ENCODE data around the gene BABAM1. TPM values are rescaled to one million over a fixed set of nuclear protein-coding genes. Genes with fewer than 3 reads are reported as not detected.

BABAM1 gene
- total and polyA plus RNA-seq, 9 of the 15 experiments (the other 6 are each of a cell fraction or from before 2014, with no cell fraction given) = 14.7 to 160 (median 113) TPM

- TF ChIP-seq IRF1 (CRISPR knock-in tag; IDR thresholded peaks at IDR 0.05; ENCODE audit: borderline replicate concordance) (no peak), FIP1L1 (IDR thresholded peaks at IDR 0.05; ENCODE audit: low read depth, low read length, poor library complexity, severe bottlenecking) (no peak), CXXC5 (CRISPR knock-in tag; IDR thresholded peaks at IDR 0.05) (no peak; the same call in 1 of the 2 replicates), RFX7 (CRISPR knock-in tag; IDR thresholded peaks at IDR 0.05) (no peak), OTX1 (CRISPR knock-in tag; IDR thresholded peaks at IDR 0.05) (no peak), ZNF398 (CRISPR knock-in tag; IDR thresholded peaks at IDR 0.05) (no peak), HNRNPH1 (optimal IDR thresholded peaks at IDR 0.05; ENCODE audit: low read depth, low read length) (no peak), RFX1 (IDR thresholded peaks at IDR 0.05) (no peak), ETV5 (CRISPR knock-in tag; IDR thresholded peaks at IDR 0.05; ENCODE audit: low read depth) (no peak; the same call in 1 of the 2 replicates), GATAD2A (IDR thresholded peaks at IDR 0.05) (no peak), ARID4B (CRISPR knock-in tag; IDR thresholded peaks at IDR 0.05) (peak; percentile 84), SIN3B (IDR thresholded peaks at IDR 0.05; ENCODE audit: low read depth) (peak; percentile 81; the same call in 1 of the 2 replicates), KLF6 (CRISPR knock-in tag; IDR thresholded peaks at IDR 0.05; ENCODE audit: borderline replicate concordance) (0 out of 2 replicates have a peak, but pooled peaks have one; percentile 11), ATF3 (IDR thresholded peaks at IDR 0.05) (no peak), ATF3 (CRISPR knock-in tag; conservative IDR thresholded peaks at IDR 0.05) (no peak)
Observed at GRCh38 chr19:17309198-17309964, 42.1 kb downstream of the BABAM1 start, which contains the start of gene DDA1 (continued).

Data from K562 (cell line).